Nephron (organoid): ENCODE measurements around the gene KITLG.
"Not testable (repeated sequence)": the region's sequence is repeated elsewhere in the genome, so short reads cannot be mapped to it uniquely, and the experiment has no call there.

ENCODE experiments used
- H3K27ac Mint-ChIP-seq, 3 experiments: 2 replicates each; pipeline ENCODE4 v1.8.0; 2020; ENCODE audit warnings: mixed read lengths in 3 of 3, mild to moderate bottlenecking in 2 of 3, moderate library complexity in 1 of 3
- H3K27me3 Mint-ChIP-seq: 2 replicates; pipeline ENCODE4 v1.8.0; 2021; ENCODE audit warnings: low read depth, mild to moderate bottlenecking, moderate library complexity, mixed read lengths
- H3K36me3 Mint-ChIP-seq: 2 replicates; pipeline ENCODE4 v1.8.0; 2020; ENCODE audit warnings: low read depth, mixed read lengths
- H3K4me1 Mint-ChIP-seq: 2 replicates; pipeline ENCODE4 v1.8.0; 2020; ENCODE audit warnings: mixed read lengths
- H3K4me3 Mint-ChIP-seq, 3 experiments: 2 replicates each; pipeline ENCODE4 v1.8.0; 2020; ENCODE audit warnings: mild to moderate bottlenecking in 3 of 3, mixed read lengths in 3 of 3, moderate library complexity in 2 of 3
- H3K9me3 Mint-ChIP-seq: 2 replicates; pipeline ENCODE4 v1.8.0; 2020; ENCODE audit warnings: mixed read lengths
- TF ChIP-seq, protein P1 (sequence below), 3 experiments: fragments of 200-600 bp; sonication (generic); IDR thresholded peaks; one replicate each; pipeline ENCODE4 v1.5.0; 2021; ENCODE audit warnings: antibody characterized with exemption in 3 of 3; ENCODE audit not compliant: unreplicated experiment in 3 of 3

The KITLG gene, protein sequence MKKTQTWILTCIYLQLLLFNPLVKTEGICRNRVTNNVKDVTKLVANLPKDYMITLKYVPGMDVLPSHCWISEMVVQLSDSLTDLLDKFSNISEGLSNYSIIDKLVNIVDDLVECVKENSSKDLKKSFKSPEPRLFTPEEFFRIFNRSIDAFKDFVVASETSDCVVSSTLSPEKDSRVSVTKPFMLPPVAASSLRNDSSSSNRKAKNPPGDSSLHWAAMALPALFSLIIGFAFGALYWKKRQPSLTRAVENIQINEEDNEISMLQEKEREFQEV

DNA sequence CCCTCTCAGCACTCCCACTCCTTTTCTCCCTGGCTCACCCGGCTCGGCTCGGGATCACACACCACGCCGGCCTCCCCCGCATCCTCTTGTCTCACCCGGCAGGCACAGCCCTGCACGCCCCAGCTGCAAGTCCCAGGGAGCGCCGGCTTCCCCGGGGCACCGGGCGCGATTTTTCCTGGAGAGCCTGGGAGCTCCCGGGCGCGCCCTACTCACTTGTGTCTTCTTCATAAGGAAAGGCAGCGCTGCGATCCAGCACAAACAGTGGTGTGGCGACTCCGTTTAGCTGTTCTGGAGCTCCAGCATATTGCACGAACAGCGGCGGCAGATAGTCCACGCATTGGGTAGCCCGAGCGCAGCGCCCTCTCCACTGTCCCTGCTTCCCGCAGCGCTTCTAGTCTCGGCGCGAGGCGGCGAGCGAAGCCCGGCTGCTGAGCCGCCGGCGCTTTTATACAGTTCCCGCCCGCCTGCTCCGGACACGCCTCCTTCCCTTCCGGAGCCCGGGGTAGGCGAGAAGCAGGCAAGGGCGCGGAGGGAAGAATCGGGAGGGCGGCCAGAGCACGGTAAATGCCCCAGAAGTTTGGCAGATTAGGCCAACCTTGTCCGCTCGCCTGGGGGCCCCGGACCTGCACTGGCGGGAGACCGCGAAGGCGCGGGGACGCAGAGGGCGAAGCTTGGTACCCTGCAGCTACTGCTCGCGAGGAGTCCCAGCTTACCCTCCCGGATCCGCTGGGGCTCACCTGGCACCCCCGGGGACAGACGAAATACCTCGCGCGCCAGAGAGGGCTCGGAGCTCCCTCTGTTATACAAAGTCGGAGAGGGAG, at the start of gene KITLG:
Gene KITLG (minus strand): TSS at position 421 of the 821 bp plus-strand sequence. CDS start 193 bp downstream, at position 228.
- TF ChIP-seq, protein P1, sequence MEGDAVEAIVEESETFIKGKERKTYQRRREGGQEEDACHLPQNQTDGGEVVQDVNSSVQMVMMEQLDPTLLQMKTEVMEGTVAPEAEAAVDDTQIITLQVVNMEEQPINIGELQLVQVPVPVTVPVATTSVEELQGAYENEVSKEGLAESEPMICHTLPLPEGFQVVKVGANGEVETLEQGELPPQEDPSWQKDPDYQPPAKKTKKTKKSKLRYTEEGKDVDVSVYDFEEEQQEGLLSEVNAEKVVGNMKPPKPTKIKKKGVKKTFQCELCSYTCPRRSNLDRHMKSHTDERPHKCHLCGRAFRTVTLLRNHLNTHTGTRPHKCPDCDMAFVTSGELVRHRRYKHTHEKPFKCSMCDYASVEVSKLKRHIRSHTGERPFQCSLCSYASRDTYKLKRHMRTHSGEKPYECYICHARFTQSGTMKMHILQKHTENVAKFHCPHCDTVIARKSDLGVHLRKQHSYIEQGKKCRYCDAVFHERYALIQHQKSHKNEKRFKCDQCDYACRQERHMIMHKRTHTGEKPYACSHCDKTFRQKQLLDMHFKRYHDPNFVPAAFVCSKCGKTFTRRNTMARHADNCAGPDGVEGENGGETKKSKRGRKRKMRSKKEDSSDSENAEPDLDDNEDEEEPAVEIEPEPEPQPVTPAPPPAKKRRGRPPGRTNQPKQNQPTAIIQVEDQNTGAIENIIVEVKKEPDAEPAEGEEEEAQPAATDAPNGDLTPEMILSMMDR (IDR thresholded peaks at IDR 0.05; ENCODE audit: unreplicated experiment in 3 of 3): peak in 1 of 3 experiments; percentile 29
- Mint-ChIP-seq H3K4me3 (peak within 1 kb of the TSS; percentile 88 to 93 (median 91)), H3K4me1 (peaks cover 17% of the 10 kb centered on the region), H3K27ac (peak within 1 kb of the TSS; percentile 53 to 86 (median 81)), H3K36me3 (no peaks in the 10 kb centered on the region), H3K27me3 (peaks cover 80% of the 10 kb centered on the region), H3K9me3 (no peaks in the 10 kb centered on the region)

- Mint-ChIP-seq H3K4me1 (peaks cover 8% of the 10 kb centered on the region), H3K9me3 (no peaks in the 10 kb centered on the region), H3K27ac (no peak overlapping the region), H3K4me3 (no peak overlapping the region), H3K27me3 (no peaks in the 10 kb centered on the region), H3K36me3 (no peaks in the 10 kb centered on the region)
- TF ChIP-seq, protein P1 (IDR thresholded peaks at IDR 0.05; ENCODE audit: unreplicated experiment in 3 of 3): no peak
Observed at GRCh38 chr12:88628856-88629509, 48.7 kb upstream of the KITLG start.

GRCh38 chr12:88628035-88628434, 47.8 kb upstream of the KITLG start:
- H3K4me3 Mint-ChIP-seq, H3K27ac Mint-ChIP-seq, H3K9me3 Mint-ChIP-seq, H3K27me3 Mint-ChIP-seq, H3K4me1 Mint-ChIP-seq, H3K36me3 Mint-ChIP-seq: not testable (repeated sequence)

DNA sequence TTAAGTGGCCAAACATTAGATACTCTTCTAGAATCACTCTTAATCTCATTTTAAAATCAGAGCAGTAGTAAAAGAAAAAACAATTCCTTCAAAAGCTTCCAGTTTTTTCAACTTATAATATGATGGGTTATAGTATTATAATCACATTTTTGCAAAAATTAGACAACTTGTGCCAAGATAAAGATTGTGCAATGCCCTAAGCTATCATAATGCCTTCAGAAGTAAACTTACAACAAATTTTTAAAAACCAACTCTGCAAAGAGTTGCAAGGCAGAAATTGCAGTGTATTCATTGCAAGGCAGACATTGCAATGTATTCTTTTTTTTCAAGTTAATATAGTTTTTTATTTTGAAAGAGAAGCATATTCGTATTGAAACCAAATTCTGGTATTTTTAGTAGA, 47.2 kb upstream of the KITLG start:
- Mint-ChIP-seq H3K36me3 (no peaks in the 10 kb centered on the region), H3K4me3 (no peak overlapping the region), H3K27ac (no peak overlapping the region), H3K4me1 (peaks cover 8% of the 10 kb centered on the region), H3K27me3 (no peaks in the 10 kb centered on the region), H3K9me3 (no peaks in the 10 kb centered on the region)
- TF ChIP-seq, protein P1 (IDR thresholded peaks at IDR 0.05; ENCODE audit: unreplicated experiment in 3 of 3): no peak

DNA sequence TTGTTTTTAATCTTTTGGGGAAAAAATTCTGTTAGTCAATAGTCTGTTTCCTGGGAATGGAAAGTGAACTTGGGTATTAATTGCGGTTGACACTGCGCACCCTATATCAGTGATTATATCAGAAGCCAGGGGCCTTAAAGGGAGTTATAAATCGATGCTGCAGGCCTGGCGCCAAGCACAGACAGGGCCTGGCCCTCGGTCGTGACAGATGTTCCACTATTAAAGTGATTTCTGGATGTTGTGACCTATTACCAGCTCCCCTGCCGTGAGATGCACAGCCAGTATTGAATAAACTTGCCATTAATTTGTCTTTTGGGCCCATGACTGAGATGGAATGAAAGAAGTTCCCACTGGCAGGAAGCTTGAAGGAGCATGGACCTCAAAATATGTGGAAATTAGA, 45.1 kb upstream of the KITLG start:
- no peaks in the 10 kb centered on the region for H3K36me3 Mint-ChIP-seq
- no peak overlapping the region for H3K27ac Mint-ChIP-seq
- peaks cover 3% of the 10 kb centered on the region for H3K9me3 Mint-ChIP-seq
- H3K4me1 Mint-ChIP-seq: peaks cover 8% of the 10 kb centered on the region
- no peak overlapping the region for H3K4me3 Mint-ChIP-seq
- TF ChIP-seq, protein P1 (IDR thresholded peaks at IDR 0.05; ENCODE audit: unreplicated experiment in 3 of 3): no peak
- H3K27me3 Mint-ChIP-seq: no peaks in the 10 kb centered on the region

GRCh38 chr12:88624911-88625310, 44.6 kb upstream of the KITLG start:
- Mint-ChIP-seq H3K36me3 (no peaks in the 10 kb centered on the region), H3K9me3 (peaks cover 3% of the 10 kb centered on the region), H3K4me3 (no peak overlapping the region), H3K4me1 (peaks cover 8% of the 10 kb centered on the region), H3K27me3 (no peaks in the 10 kb centered on the region), H3K27ac (no peak overlapping the region)
- TF ChIP-seq, protein P1 (IDR thresholded peaks at IDR 0.05; ENCODE audit: unreplicated experiment in 3 of 3): no peak
